Naive thymus-derived CD4-positive, alpha-beta T cell (primary cell): Measurements from ENCODE around the gene FUT8. TPM values are rescaled to one million over a fixed set of nuclear protein-coding genes. Genes with fewer than 3 reads are reported as not detected.
"Not testable (repeated sequence)": the region's sequence is repeated elsewhere in the genome, so short reads cannot be mapped to it uniquely, and the experiment has no call there.

Source experiments
- ATAC-seq: fragments of 150-1000 bp; cut with Tn5 transposase; 2 replicates; pipeline ENCODE4 v1.10.0; 2021; ENCODE audit warnings: mild to moderate bottlenecking, moderate library complexity
- CTCF ChIA-PET: fragments of 350-600 bp; sonication (Branson Sonifier 250); formaldehyde crosslinking; loops from one replicate; lab custom pipeline; 2021; ENCODE audit warnings: antibody characterized with exemption; lab: Charles Lee
- POLR2A ChIA-PET: fragments of 350-600 bp; sonication (Branson Sonifier 250); formaldehyde crosslinking; loops from one replicate; lab custom pipeline; 2021; ENCODE audit warnings: antibody characterized with exemption, inconsistent platforms; lab: Charles Lee
- DNase-seq, 9 donors: peaks; one replicate each; pipeline versions ENCODE4 v3.0.0 to v3.0.0-alpha.2; 2020 to 2022; ENCODE audit warnings: mixed read lengths in 1 of 9
- H3K27ac ChIP-seq: one replicate; pipeline ENCODE4 v1.7.0; 2013; ENCODE audit warnings: mild to moderate bottlenecking, low read depth, low read length, moderate library complexity
- H3K27me3 ChIP-seq, 2 donors: one replicate each; pipeline ENCODE4 v1.7.0; 2013; ENCODE audit warnings: low read length in 2 of 2, mild to moderate bottlenecking in 2 of 2, moderate library complexity in 2 of 2; ENCODE audit not compliant: control insufficient read depth in 2 of 2, insufficient read depth in 2 of 2
- H3K36me3 ChIP-seq, 3 experiments: 1 replicate in 2 of 3; 2 replicates in 1 of 3; pipeline ENCODE4 v1.7.0; 2013; ENCODE audit warnings: low read length in 3 of 3, mild to moderate bottlenecking in 3 of 3, moderate library complexity in 1 of 3; ENCODE audit not compliant: insufficient read depth in 3 of 3, control insufficient read depth in 2 of 3
- H3K4me1 ChIP-seq, 2 donors: one replicate each; pipeline ENCODE4 v1.7.0; 2013; ENCODE audit warnings: low read length in 2 of 2, mild to moderate bottlenecking in 2 of 2, moderate library complexity in 1 of 2; ENCODE audit not compliant: control insufficient read depth in 2 of 2, insufficient read depth in 2 of 2
- H3K4me3 ChIP-seq: 2 replicates; pipeline ENCODE4 v1.7.0; 2013; ENCODE audit warnings: mild to moderate bottlenecking, low read length
- H3K9me3 ChIP-seq, 3 experiments: 1 replicate in 2 of 3; 2 replicates in 1 of 3; pipeline ENCODE4 v1.7.0; 2013; ENCODE audit warnings: low read length in 3 of 3; ENCODE audit not compliant: control insufficient read depth in 2 of 3
- H3K27ac Mint-ChIP-seq, 9 donors: one replicate each; pipeline ENCODE4 v1.8.0; 2020 to 2022; ENCODE audit warnings: mixed read lengths in 9 of 9, mild to moderate bottlenecking in 8 of 9, moderate library complexity in 5 of 9, inconsistent platforms in 2 of 9
- H3K27me3 Mint-ChIP-seq, 5 donors: one replicate each; pipeline ENCODE4 v1.8.0; 2021 to 2022; ENCODE audit warnings: mixed read lengths in 5 of 5, mild to moderate bottlenecking in 1 of 5
- H3K36me3 Mint-ChIP-seq, 5 donors: one replicate each; pipeline ENCODE4 v1.8.0; 2020 to 2022; ENCODE audit warnings: mixed read lengths in 5 of 5, mild to moderate bottlenecking in 3 of 5, inconsistent platforms in 1 of 5
- H3K4me1 Mint-ChIP-seq, 7 donors: one replicate each; pipeline ENCODE4 v1.8.0; 2020 to 2022; ENCODE audit warnings: mixed read lengths in 7 of 7, mild to moderate bottlenecking in 3 of 7, inconsistent platforms in 1 of 7
- H3K4me3 Mint-ChIP-seq, 10 donors: one replicate each; pipeline ENCODE4 v1.8.0; 2020 to 2022; ENCODE audit warnings: mild to moderate bottlenecking in 10 of 10, mixed read lengths in 10 of 10, moderate library complexity in 6 of 10, inconsistent platforms in 2 of 10
- H3K9me3 Mint-ChIP-seq, 11 donors: one replicate each; pipeline ENCODE4 v1.8.0; 2020 to 2022; ENCODE audit warnings: mixed read lengths in 11 of 11, mild to moderate bottlenecking in 4 of 11, inconsistent platforms in 1 of 11, moderate library complexity in 1 of 11
- intact Hi-C, 2 donors: fragments of 100-400 bp; cut with micrococcal nuclease; formaldehyde crosslinking; loops; one replicate each; pipeline ENCODE4 v1.15.1; 2023
- polyA plus RNA-seq, 2 donors: library from polyadenylated mRNA; unstranded; fragments of 300-500 nt; fragmentation: Illumina TruSeq; gene quantifications; one replicate each; pipeline ENCODE4 v1.2.3, GENCODE V29; 2021
- total RNA-seq, 6 experiments: library from RNA in 5 of 6; stranded (reverse) in 5 of 6; gene quantifications; 1 replicate in 5 of 6; 2 replicates in 1 of 6; pipeline ENCODE4 v1.2.3 and lab custom pipeline; 2021 to 2026

The FUT8 gene
- total and polyA plus RNA-seq, 7 experiments from 2014 or later = 11.1 to 107 (median 41.6) TPM

- Histone ChIP-seq H3K27ac (no peak overlapping the region), H3K36me3 (no peaks in the 10 kb centered on the region), H3K9me3 (no peaks in the 10 kb centered on the region), H3K4me3 (no peak overlapping the region), H3K27me3 (no peaks in the 10 kb centered on the region), H3K4me1 (no peaks in the 10 kb centered on the region)
- ATAC-seq (no peak), DNase-seq (no peak)
- ChIA-PET POLR2A (no interaction called here), CTCF (interaction anchor here (0.7 kb wide), 1 partner anchor 287 kb away, joined by 4 read pairs; no protein-coding TSS in a partner anchor)
- H3K9me3 Mint-ChIP-seq = peaks cover 0 to 8% (median 0%) of the 10 kb centered on the region in 11 donors
- intact Hi-C loops = no loop called here
- H3K4me3 Mint-ChIP-seq = no peak overlapping the region
- H3K27me3 Mint-ChIP-seq = no peaks in the 10 kb centered on the region
- peaks cover 0 to 15% (median 4%) of the 10 kb centered on the region in 7 donors for H3K4me1 Mint-ChIP-seq
- H3K36me3 Mint-ChIP-seq = peaks cover 0 to 38% (median 22%) of the 10 kb centered on the region in 5 donors
- no peak overlapping the region for H3K27ac Mint-ChIP-seq
Measured at GRCh38 chr14:65696801-65697200, 284.3 kb downstream of the FUT8 start.

DNA sequence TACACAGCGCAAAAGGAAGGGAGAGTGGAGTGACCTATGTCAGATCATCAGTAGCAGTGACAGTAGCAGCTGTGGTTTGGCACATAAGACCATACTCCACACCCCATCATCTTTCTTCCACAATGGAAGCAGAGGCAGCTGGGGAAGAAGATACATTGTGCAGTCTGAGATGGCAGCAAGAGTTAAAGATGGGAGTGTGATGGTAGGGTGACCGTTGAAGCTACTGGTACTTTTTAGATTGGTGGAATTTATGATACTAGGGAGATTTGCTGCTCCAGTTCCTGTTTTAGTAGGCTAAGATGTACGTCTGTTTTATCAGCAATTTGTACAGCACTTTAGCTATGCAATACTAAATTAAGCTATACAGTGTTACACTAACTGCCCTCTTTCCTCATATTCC lies 291.0 kb downstream of the FUT8 start:
- Mint-ChIP-seq H3K4me3 (no peak overlapping the region), H3K4me1 (peaks cover 0 to 14% (median 5%) of the 10 kb centered on the region in 7 donors), H3K27ac (no peak overlapping the region), H3K9me3 (peaks cover 0 to 19% (median 8%) of the 10 kb centered on the region in 11 donors), H3K36me3 (peaks cover 8 to 60% (median 41%) of the 10 kb centered on the region in 5 donors), H3K27me3 (no peaks in the 10 kb centered on the region)
- H3K4me3 ChIP-seq = no peak overlapping the region
- intact Hi-C loops = no loop called here
- no peak overlapping the region for H3K27ac ChIP-seq
- no peaks in the 10 kb centered on the region for H3K4me1 ChIP-seq
- DNase-seq (no peak), ATAC-seq (no peak)
- no peaks in the 10 kb centered on the region for H3K9me3 ChIP-seq
- ChIA-PET POLR2A (no interaction called here), CTCF (no interaction called here)
- H3K27me3 ChIP-seq = no peaks in the 10 kb centered on the region
- H3K36me3 ChIP-seq = no peaks in the 10 kb centered on the region

DNA sequence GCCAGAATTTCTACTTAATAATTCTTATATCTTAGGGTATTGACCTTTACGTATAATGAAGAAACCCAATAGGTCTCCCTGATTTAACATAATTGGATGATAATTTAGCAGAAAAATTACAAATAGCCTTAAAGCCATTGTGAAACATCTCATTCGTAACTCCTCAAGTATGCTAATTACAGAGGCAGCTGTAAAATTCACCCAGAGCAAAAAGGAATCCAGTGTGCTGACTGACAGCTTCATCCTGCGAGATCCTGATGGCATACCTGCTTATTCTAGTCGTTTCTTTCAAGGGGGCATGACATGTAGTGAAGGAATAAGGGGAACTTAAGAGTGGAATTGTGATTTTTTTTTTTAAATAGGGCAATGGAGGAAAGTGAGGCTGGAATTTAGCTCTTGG lies 291.5 kb downstream of the FUT8 start:
- ChIA-PET CTCF (no interaction called here), POLR2A (no interaction called here)
- Mint-ChIP-seq H3K36me3 (peaks cover 8 to 61% (median 43%) of the 10 kb centered on the region in 5 donors), H3K4me3 (no peak overlapping the region), H3K27ac (no peak overlapping the region), H3K4me1 (peaks cover 0 to 16% (median 7%) of the 10 kb centered on the region in 7 donors), H3K9me3 (peaks cover 0 to 20% (median 8%) of the 10 kb centered on the region in 11 donors), H3K27me3 (no peaks in the 10 kb centered on the region)
- H3K9me3 ChIP-seq = no peaks in the 10 kb centered on the region
- H3K27ac ChIP-seq = no peak overlapping the region
- H3K4me3 ChIP-seq = no peak overlapping the region
- DNase-seq (no peak), ATAC-seq (no peak)
- no peaks in the 10 kb centered on the region for H3K4me1 ChIP-seq
- intact Hi-C loops = no loop called here
- no peaks in the 10 kb centered on the region for H3K36me3 ChIP-seq
- no peaks in the 10 kb centered on the region for H3K27me3 ChIP-seq

GRCh38 chr14:65704437-65704836 lies 291.9 kb downstream of the FUT8 start:
- peaks cover 8 to 56% (median 41%) of the 10 kb centered on the region in 5 donors for H3K36me3 Mint-ChIP-seq
- H3K4me3 Mint-ChIP-seq = no peak overlapping the region
- DNase-seq = no peak
- H3K9me3 Mint-ChIP-seq = peaks cover 0 to 20% (median 8%) of the 10 kb centered on the region in 11 donors
- no peaks in the 10 kb centered on the region for H3K27me3 Mint-ChIP-seq
- Histone ChIP-seq H3K27me3 (no peaks in the 10 kb centered on the region), H3K27ac (no peak overlapping the region), H3K9me3 (no peaks in the 10 kb centered on the region), H3K36me3 (no peaks in the 10 kb centered on the region), H3K4me1 (no peaks in the 10 kb centered on the region), H3K4me3 (no peak overlapping the region)
- intact Hi-C loops = no loop called here
- no peak for ATAC-seq
- H3K27ac Mint-ChIP-seq = peak overlapping the region in 1 of 9 donors; percentile 6
- ChIA-PET POLR2A (no interaction called here), CTCF (no interaction called here)
- H3K4me1 Mint-ChIP-seq = peaks cover 0 to 20% (median 10%) of the 10 kb centered on the region in 7 donors

- Histone ChIP-seq H3K4me1 (no peaks in the 10 kb centered on the region), H3K27ac (no peak overlapping the region), H3K27me3 (no peaks in the 10 kb centered on the region), H3K4me3 (no peak overlapping the region), H3K9me3 (no peaks in the 10 kb centered on the region), H3K36me3 (no peaks in the 10 kb centered on the region)
- H3K36me3 Mint-ChIP-seq = peaks cover 8 to 52% (median 37%) of the 10 kb centered on the region in 5 donors
- intact Hi-C loops = no loop called here
- POLR2A ChIA-PET = no interaction called here
- no peak overlapping the region for H3K4me3 Mint-ChIP-seq
- ATAC-seq (no peak), DNase-seq (no peak)
- H3K27ac Mint-ChIP-seq = peak overlapping the region in 2 of 9 donors; percentile 6 to 14
- H3K27me3 Mint-ChIP-seq = no peaks in the 10 kb centered on the region
- H3K9me3 Mint-ChIP-seq = peaks cover 0 to 20% (median 8%) of the 10 kb centered on the region in 11 donors
- CTCF ChIA-PET = no interaction called here
- H3K4me1 Mint-ChIP-seq = peaks cover 0 to 24% (median 10%) of the 10 kb centered on the region in 7 donors
Measured at GRCh38 chr14:65704850-65705249, 292.3 kb downstream of the FUT8 start.

GRCh38 chr14:65709576-65709975 lies 297.0 kb downstream of the FUT8 start:
- ChIA-PET CTCF (no interaction called here), POLR2A (no interaction called here)
- Mint-ChIP-seq H3K9me3 (peaks cover 4 to 40% (median 16%) of the 10 kb centered on the region in 11 donors), H3K4me3 (no peak overlapping the region), H3K27me3 (no peaks in the 10 kb centered on the region), H3K27ac (peak overlapping the region in 2 of 9 donors; percentile 6 to 31), H3K4me1 (peaks cover 0 to 36% (median 24%) of the 10 kb centered on the region in 7 donors), H3K36me3 (peaks cover 18 to 54% (median 50%) of the 10 kb centered on the region in 5 donors)
- ATAC-seq (no peak), DNase-seq (no peak)
- Histone ChIP-seq H3K4me1 (no peaks in the 10 kb centered on the region), H3K27me3 (no peaks in the 10 kb centered on the region), H3K27ac (no peak overlapping the region), H3K4me3 (no peak overlapping the region), H3K9me3 (no peaks in the 10 kb centered on the region), H3K36me3 (no peaks in the 10 kb centered on the region)
- intact Hi-C loops = no loop called here

GRCh38 chr14:65716813-65717212 lies 304.3 kb downstream of the FUT8 start:
- intact Hi-C loops, CTCF ChIA-PET, H3K4me1 ChIP-seq, H3K27ac ChIP-seq, H3K36me3 ChIP-seq, H3K4me3 ChIP-seq, H3K27me3 ChIP-seq, H3K27ac Mint-ChIP-seq, DNase-seq, H3K27me3 Mint-ChIP-seq, ATAC-seq, POLR2A ChIA-PET, H3K9me3 ChIP-seq: not testable (repeated sequence)
- Mint-ChIP-seq H3K9me3 (peaks cover 8 to 60% (median 30%) of the 10 kb centered on the region in 11 donors), H3K36me3 (peaks cover 20 to 68% (median 56%) of the 10 kb centered on the region in 5 donors), H3K4me3 (peak overlapping the region in 1 of 10 donors; percentile 20), H3K4me1 (peaks cover 9 to 30% (median 26%) of the 10 kb centered on the region in 7 donors)
